Activated CD8-positive, alpha-beta memory T cell treated with anti-CD3 and anti-CD28 coated beads for 1 hour (primary cell): ENCODE data around the gene MCAM.

Experiments
- DNase-seq, 2 donors: peaks; one replicate each; pipeline ENCODE4 v3.0.0-alpha.2; 2020; ENCODE audit warnings: low read depth in 1 of 2; ENCODE audit errors: extremely low read depth in 1 of 2

The MCAM gene

DNA sequence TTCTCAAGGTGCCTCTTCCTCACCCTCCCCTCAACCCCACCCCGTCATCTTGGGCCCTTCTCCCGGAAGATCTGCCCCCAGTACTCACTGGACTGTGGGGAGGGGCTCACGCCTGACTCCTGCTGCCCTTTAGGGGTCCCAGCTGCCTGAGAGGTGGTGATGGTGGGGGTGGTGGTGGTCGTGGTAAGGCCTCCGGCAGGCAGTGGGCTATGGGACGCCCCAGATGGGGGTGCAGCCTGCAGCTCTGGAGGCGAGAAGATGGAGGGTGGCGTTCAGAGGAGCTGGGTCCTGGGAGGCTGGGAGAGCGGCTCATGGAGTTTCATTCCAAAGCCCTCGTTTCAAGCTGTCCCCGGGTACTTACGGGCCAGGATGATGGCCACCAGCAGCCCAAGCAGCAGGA is 28.8 kb upstream of the MCAM start:
- no peak for DNase-seq

DNA sequence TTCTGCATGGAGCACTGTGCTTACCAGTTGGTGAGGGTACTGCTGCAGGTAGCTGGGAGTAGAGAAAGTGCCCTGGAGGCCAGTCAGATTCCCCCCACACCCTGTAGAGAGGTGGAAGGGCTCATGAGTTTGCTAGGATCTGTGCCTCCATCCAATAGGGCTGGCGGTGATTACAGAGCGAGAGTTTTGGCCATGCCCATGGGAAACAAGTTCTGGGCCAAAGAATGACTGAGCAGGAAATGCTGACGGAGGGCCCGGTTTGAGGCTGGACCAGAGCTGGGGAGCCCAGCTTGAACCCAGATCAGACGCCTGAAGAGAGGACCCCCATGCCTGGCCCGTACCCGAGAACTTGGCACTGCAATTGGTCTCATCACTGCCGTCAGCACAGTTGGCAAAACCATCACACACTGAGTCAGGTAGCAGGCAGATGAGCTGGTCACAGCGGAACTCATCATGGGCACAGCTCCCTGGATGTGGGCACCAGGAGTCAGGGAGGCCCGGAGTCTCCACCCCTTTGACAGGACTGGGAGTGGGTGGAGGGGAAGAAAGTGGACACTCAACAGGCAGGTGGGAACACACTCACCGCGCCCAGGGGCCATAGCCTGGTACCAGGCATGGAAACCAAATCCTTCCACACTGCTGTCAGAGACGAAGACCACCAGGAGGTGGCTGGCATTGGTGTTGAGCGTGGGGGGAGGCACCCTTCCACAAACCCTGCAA is 27.5 kb upstream of the MCAM start:
- no peak for DNase-seq

DNA sequence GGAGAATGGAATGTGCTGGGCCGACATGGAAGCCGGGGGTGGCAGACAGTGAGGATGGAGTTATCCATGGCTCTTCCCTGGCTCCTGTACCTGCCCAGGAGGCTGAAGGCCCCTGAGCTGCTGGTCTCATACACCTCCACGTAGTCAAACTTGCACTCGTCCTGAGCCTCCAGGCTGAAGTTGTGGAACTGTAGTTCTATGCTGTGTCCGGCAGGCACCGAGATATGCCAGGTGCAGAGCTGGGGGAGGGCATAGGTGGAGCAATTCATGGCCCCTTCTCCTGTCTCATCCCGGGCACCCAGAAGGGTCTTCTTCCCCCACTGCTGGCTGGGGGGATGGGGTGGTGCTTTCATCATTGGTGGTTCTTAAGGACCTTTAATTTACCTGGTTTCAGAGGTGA is 26.8 kb upstream of the MCAM start:
- no peak for DNase-seq

DNA sequence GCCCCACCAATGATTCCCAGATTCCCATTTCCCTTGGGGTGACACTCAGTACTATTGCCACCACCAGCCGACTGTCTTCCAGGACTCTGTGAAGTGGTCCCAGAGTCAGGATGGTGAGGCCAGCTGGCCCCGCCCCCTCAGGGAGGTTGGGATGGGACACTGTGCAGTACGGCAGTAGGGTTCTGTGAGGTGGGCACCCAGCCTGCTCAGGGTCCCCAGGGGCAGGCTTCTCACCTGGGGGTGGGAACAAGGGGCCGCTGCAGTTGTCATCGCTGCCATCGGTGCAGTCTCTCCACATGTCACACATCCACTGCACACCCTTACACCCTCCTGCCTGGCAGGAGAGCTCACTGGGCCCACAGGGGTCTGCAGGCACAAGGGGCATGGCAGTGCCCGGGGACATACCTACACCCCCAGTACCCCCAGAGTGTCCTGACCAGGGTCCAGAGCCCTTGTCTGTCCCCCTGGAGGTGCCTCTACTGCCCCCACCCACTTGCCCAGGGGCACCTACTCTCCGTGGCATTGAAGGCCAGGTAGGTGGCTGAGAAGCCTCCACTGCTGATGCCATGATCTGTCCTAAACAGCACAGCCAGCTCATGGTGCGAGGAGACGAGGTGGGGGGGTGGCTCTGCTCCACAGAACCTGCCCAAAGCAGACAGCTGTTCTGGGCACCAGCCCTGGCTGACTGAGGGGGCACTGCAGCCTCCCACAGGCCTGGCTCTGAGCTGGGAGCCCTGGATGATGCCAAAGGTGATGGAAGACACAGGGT is 25.6 kb upstream of the MCAM start:
- DNase-seq: no peak

DNA sequence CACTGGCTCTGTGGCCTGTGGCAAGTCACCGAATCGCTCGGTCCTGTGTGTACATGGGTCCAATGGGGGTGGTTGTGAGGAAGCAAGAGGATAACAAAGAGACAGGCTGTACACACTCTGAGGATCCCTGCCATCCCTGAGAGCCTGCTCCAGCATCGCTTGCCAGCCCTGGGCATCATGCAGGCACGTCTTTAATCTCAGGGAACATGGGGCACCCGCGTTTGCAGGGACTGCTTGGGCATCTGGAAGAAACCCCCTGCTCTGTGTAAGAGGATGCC is 25.0 kb upstream of the MCAM start:
- DNase-seq: no peak

DNA sequence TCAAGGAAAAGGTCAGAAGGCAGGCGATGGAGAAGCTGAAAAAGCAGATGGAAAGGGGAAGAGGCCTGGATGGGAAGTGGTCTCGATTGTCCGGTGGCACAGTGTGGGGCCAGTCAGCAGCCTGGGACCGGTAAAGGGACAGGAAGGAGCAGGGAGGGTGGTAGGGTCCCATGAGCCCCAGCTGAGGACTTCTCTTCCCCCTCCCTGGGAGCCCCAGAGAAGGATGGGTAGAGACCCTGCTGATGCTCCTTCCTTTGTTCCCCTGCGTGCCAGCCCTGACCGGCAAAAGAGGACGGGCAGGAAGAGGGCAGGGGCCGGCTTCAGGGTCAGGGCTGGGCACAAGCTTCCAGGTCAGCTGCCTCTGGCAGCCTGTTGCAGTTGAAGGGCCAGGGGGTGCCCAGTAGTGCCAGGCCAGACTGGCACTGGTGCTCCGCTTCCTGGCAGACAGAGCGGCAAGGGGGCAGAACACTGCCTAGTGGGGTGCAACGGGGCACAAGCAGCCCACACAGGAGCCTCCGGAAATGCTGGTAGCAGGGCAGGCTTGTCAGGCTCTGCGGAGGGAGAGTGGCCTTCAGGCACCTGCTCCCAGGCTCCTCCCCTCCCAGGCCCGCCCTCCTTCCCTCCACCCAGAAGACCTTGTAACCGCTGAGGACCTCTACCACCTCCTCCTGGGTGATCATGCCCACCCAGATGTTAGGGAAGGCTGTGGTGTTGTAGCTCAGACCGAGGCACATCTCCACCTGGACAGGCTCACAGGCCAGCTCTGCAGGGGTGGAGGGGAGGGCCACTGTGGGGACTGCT is 24.5 kb upstream of the MCAM start:
- DNase-seq: no peak

DNA sequence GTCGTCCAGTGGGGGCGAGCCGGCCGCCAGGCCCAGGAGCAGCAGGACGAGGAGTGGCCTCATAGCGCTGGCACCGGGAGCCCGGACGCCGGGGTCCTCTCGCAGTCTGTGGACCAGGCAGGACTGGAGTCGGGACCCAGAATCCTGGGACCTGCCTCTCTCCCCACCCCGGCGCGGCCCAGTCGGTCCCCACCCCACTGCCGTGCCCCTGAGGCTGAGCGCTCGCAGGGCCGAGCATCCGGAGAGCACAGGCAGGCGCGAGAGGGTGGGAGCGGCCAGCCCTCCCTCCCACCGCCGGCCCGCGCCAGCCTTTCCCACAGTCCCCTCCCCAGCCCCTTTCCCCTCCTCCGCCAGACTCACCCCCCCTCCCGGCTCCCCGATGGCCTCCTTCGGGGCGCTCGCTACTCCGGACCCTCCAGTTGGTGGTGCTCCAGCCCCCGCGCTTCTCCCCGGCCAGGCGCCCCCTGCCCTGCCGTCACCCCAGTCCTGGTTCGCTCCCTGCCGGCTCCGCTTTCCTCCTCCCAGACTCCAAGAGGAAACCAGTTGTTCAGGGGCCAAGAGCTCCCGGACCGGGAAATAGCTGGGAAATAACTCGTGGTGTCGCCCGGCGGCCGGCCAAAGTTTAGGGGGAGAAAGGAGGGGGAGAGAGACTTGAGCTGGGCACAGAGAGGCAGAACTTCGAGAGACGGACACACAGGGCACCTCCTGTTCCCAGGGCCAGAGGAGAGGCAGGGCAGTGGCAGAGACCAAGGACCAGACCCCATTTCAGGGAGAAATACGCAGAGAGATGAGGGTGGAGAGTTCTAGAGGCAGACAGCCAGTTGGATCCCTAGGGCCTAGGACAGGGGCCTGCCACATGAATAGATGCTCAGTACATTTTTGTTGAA is 23.6 kb upstream of the MCAM start, which contains the start of gene C1QTNF5:
Gene C1QTNF5 (minus strand): TSS at position 549 of the 887 bp plus-strand sequence. CDS start 486 bp downstream, at position 63.
- no peak for DNase-seq

DNA sequence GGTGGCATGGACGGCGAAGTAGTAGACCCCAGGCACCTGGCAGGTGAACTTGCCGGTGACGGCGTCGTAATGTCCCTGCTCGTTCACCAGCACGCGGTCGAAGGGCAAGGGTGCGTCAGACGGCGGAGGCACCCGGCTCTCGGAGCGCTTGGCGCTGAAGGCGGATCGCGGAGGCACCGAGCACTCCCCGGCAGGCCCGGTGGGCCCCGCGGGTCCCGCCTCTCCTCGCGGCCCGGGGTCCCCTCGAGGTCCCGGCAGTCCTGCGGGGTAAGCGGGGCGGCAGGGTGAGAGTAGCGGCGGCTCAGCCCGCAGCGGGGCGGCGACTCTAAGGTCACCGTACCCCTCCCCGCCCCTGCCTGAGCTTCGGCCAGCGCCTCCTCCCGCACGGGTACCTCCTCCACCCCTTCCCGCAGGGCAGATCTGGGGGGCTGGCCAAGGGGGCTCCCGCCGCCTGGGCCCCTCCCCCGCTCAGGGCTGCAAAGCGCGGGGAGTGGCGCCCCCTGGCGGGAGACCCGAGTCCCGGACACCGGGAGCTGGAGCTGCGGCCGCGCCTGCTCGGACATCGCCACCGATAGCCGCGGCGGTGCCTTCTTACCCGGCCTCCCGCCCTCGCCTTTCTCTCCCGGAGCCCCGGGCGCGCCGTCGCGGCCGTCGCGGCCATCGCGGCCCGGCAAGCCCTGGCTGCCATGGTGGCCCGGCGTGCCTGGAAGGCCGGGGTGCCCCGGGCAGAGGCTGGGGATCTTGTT is 22.8 kb upstream of the MCAM start:
- no peak for DNase-seq

DNA sequence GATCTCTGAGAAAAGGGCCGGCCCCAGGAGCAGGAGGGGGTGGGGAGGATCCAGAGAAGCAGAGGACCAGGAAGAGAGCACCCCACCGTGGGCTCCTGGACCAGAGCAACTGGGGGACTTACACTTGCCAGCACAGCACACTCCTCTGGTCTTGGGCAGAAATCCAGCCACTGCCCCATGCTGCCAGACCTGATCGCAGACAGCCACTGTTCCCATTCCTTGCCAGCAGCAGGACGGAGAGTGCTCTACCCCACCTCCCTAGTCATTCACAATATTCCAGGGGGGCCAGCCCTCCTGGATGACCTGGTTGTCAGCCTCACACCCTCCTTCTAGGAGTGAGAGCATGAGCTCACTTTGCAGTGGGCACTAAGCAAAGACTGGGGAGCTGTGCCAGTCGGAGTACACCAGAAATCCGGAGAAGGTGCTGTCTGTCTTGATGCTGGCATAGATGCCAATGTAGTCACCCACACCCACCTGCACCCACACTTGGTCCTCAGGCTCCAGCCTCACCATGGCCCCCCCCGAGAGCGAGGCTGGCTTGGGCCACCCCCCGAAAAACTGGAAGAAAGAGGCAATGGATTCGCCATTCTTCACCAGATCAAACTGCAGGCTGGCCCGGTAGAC is 22.1 kb upstream of the MCAM start:
- no peak for DNase-seq

DNA sequence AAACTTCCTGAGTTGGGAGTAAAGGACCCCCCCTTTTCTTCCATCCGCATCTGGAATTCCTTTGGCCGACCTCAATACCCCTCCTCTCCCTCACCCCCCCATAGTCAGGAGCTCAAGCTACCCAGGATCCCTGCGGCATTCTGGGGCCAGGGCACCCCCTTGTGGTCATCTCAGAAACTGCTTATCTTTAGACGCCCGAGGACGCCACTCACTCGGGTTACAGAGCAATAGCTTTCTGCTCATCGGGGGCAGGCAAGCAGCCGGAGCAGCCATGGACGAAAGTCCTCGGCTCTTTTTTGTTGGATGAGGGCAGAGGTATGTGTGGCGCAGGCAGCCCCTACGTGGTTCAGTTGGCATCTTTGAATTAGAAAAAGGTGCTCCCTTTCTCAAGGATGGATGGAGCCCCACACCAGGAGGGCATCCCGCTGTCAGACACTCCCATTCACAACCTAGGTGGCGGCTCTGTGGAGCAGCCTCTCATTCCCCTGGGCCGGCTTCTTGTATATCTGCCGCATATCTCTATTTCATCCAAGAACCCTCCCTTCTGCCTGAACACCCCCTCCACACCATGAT is 21.5 kb upstream of the MCAM start:
- peak in 1 of 2 donors; percentile 51 for DNase-seq

DNA sequence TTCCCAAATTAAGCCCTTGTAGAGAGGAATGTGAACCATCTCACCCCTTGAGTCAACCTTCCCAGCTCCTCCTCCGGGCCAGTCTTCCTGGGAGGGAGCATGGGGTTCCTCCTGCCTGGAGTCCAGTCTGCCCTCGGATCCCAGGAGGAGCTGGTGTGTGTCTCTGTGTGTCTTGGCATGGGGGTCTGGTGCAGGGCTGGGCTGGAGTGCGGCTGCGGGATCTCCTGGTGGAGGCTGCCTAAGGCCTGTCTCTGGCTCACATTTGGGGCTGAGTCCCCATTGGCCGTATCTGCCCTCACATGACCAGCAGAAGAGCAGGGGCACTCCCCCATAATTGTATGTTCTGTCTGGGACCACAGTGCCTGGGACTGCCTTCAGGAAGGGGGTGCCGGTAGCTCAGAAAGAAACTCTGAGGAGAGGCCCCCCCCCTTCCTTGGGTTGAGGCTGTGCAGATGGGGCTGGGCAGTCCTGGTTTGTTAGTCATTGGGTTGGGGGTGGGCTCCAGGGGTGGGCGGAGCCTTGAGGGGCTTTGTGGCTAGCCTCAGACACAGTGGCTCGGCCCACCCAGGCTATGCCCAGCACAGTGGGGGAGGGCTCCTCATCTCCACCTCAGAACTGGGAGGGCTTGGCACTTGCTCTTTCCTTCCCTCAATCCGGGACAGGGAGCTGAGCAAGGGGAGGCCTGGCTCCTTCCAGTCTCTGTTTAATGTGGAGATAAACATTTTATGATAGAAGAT is 20.8 kb upstream of the MCAM start:
- DNase-seq: no peak

DNA sequence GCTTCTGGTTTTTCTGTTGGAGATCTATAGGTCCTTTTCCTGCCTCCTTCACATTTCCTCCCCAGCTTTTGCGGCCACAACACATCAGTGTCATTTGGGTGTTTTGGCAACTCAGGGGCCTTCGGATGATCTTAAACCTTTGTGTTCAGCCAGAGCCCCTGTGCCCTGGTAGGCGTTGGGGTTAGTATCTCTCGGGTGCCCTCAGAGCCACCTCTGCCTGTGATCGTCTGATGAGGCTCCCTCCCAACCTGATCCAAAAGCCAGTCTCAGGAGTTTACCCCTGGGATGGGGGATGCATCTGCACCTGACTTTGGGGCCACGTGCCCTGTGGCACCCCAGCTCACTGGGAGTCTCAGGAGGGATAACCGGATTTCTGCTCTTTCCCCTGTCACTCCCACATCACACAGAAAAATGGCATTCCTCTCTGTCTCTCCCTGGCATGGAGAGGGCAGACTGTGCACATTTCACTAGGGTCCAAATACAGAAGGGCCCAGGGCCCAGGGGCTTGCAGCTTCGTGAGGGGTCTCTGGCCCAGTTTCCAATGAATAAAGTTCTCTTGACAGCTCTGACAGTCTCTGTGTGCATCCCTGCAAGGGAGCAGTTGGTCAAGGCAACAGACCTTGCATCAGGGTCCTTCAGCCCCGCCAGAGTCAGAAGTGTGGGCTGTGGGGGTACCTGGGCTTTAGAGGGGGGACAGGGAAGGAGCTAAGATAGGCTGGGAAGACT is 20.0 kb upstream of the MCAM start:
- no peak for DNase-seq

DNA sequence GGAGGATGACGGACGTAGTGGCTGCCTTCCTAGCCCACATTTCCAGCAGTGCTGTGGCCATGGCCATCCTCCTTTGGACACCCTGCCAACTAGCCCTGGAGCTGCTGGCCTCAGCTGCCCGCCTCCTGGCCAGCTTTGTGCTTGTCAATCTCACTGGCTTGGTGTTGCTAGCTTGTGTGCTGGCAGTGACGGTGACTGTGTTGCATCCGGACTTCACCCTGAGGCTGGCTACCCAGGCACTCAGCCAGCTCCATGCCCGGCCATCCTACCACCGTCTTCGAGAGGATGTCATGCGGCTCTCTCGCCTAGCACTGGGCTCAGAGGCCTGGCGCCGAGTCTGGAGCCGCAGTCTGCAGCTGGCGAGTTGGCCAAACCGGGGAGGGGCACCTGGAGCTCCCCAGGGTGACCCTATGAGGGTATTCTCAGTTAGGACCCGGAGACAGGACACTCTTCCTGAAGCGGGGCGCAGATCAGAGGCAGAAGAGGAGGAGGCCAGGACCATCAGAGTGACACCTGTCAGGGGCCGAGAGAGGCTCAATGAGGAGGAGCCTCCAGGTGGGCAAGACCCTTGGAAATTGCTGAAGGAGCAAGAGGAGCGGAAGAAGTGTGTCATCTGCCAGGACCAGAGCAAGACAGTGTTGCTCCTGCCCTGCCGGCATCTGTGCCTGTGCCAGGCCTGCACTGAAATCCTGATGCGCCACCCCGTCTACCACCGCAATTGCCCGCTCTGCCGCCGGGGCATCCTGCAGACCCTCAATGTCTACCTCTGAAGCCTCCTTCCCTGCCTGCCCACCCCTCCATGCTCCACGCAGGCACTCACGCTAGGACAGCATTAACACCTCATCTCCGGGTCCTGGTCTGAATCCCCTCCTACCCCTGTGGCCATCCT is 19.0 kb upstream of the MCAM start:
- no peak for DNase-seq

DNA sequence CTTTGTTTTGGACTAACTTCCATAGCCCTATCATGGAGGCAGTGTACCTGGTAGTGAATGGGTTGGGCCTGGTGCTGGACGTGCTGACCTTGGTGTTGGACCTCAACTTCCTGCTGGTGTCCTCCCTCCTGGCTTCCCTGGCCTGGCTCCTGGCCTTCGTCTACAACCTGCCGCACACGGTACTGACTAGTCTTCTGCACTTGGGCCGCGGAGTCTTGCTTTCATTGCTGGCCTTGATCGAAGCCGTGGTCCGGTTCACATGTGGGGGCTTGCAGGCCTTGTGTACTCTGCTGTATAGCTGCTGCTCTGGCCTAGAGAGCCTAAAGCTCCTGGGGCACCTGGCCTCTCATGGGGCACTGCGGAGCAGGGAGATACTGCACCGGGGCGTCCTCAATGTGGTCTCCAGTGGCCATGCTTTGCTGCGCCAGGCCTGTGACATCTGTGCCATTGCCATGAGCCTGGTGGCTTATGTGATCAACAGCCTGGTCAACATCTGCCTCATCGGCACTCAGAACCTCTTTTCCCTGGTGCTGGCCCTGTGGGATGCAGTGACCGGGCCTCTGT is 18.2 kb upstream of the MCAM start:
- DNase-seq: no peak

DNA sequence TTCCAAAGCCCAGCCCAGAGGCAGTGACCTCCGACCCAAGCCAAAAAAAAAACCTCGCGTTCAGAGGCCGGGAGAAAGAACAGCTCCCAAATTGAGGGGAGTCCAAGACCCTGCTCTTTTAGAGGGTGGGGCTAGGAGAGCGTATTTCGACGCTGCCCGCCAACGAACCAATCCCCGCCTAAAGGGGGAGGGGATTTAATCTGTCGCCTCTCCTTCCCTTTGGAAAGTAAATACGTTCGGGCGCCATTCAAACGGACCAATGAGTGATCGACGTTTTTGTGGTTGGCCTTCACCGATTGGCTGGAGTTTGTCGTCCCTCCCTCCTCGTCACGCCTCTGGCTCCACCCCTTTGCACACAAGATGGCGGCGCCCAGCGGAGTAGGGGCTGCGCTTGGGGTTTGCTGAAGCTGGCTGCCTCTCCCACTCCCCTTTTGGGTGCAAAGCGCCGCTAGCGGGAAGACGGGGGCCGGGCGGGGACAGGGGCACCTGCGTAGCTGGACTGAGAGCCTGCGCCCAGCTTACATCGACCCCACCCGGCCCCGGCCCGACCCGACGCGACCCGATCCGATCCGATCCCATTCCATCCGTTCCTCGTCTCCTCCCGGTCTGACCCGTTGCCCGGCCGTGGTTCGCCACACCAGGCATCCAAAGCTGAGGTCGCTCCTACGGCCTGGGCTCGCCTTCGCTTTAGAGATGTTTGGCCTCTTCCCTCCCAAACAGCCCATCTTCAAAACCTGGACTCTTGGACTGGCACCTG is 17.4 kb upstream of the MCAM start, which contains the start of gene RNF26:
Gene RNF26 (plus strand): TSS at position 354 of the 757 bp plus-strand sequence. CDS start 596 bp downstream, outside the sequence.
- peak; percentile 83 to 88 for DNase-seq
